GM12865 (cell line): ENCODE results near the gene MADCAM1.

Experiments
- DNase-seq: peaks from one replicate; pipeline ENCODE4 v3.0.0; 2010; ENCODE audit warnings: low read depth
- H3K4me3 ChIP-seq: 2 replicates; pipeline ENCODE4 v1.5.1; 2011; ENCODE audit warnings: mild to moderate bottlenecking, low read depth, low read length, control low read depth
- CTCF ChIP-seq: IDR thresholded peaks from 2 replicates; pipeline ENCODE4 v1.5.1; 2011; ENCODE audit warnings: low read length, control low read depth, low read depth, inconsistent platforms; ENCODE audit not compliant: insufficient read depth; ENCODE audit errors: missing control alignments

The MADCAM1 gene

GRCh38 chr19:543910-544608, 47.8 kb downstream of the MADCAM1 start, which contains the start of gene GZMM:
Gene GZMM, plus strand, starts transcription at chr19:544053. Its CDS starts 19 bp downstream, at chr19:544072.
- no peak for TF ChIP-seq CTCF
- DNase-seq: no peak
- no peak within 1 kb of the TSS for H3K4me3 ChIP-seq

- DNase-seq: no peak
- no peak overlapping the region for H3K4me3 ChIP-seq
- no peak for TF ChIP-seq CTCF
Observed at GRCh38 chr19:547117-547516, 50.8 kb downstream of the MADCAM1 start.

- no peak for DNase-seq
- no peak for TF ChIP-seq CTCF
Observed at GRCh38 chr19:547836-548720, 51.8 kb downstream of the MADCAM1 start.

GRCh38 chr19:548886-549830, 52.9 kb downstream of the MADCAM1 start:
- DNase-seq: no peak
- no peak for TF ChIP-seq CTCF
- no peak overlapping the region for H3K4me3 ChIP-seq

More at GRCh38 chr19:547836-548720, 51.8 kb downstream of the MADCAM1 start:
- no peak overlapping the region for H3K4me3 ChIP-seq

- no peak for TF ChIP-seq CTCF
- H3K4me3 ChIP-seq: no peak overlapping the region
- DNase-seq: no peak
Observed at GRCh38 chr19:554817-555216, 58.5 kb downstream of the MADCAM1 start.
